ENCODE data around the gene KCNRG. TPM values are rescaled to one million over a fixed set of nuclear protein-coding genes. Genes with fewer than 3 reads are reported as not detected.

Gene KCNRG
- total RNA-seq, 4 donors from 2014 or later: 0.56 to 1.0 (median 0.89) TPM

DNA sequence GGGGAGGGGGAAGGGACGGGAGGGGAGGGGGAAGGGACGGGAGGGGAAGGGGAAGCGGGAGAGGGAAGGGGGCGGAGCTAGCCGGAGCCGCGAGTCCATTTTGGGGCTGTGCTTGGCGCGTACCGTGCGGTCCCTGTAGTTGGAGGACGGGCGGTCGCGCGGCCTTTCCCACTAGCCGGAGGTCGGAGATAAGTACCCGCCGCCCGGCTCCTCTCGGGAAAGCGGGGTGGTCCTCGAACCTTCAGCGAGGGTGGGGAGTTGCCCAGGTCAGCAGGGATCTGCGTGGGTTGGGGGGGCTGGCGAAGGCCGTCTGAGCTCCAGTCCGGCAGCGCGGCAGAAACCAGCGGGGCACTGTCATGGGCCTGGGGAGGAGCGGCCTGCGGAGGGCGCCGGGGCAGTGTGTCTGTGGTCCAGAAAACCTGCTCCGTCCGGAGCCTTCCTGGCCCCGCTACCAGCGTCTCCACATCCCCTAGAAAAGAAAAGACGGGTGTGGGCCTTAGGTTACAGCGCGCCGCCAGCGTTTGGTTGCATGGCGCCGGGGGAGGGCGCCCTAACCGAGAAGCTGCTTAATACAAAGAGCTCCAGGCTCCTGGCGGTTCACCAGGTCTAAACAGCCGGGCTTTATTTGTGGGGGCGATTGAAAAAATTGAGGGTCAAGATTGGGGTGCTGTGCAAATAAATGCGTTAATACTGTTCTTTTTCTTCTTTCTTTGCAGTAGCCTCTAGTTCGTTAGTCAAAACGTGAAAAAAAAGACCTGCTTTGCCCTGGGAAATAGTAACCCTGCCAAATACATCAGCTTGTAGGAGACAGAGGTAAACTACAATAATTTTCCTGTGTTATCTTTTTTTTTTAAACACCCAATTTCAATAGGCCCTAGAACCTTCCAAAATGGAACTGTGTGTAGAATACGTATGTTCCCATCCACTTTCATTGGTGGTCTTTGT is 18.0 kb upstream of the KCNRG start, which contains the start of gene TRIM13:
Gene TRIM13 (plus strand): TSS at position 92 of the 945 bp plus-strand sequence. CDS start 14,899 bp downstream, outside the sequence.
- peak; percentile 72 for DNase-seq (ENCODE audit: low spot score)
- ATAC-seq (ENCODE audit: low FRiP score): peak; percentile 89
- TF ChIP-seq, protein P1, sequence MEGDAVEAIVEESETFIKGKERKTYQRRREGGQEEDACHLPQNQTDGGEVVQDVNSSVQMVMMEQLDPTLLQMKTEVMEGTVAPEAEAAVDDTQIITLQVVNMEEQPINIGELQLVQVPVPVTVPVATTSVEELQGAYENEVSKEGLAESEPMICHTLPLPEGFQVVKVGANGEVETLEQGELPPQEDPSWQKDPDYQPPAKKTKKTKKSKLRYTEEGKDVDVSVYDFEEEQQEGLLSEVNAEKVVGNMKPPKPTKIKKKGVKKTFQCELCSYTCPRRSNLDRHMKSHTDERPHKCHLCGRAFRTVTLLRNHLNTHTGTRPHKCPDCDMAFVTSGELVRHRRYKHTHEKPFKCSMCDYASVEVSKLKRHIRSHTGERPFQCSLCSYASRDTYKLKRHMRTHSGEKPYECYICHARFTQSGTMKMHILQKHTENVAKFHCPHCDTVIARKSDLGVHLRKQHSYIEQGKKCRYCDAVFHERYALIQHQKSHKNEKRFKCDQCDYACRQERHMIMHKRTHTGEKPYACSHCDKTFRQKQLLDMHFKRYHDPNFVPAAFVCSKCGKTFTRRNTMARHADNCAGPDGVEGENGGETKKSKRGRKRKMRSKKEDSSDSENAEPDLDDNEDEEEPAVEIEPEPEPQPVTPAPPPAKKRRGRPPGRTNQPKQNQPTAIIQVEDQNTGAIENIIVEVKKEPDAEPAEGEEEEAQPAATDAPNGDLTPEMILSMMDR (IDR thresholded peaks at IDR 0.05): no peak

DNA sequence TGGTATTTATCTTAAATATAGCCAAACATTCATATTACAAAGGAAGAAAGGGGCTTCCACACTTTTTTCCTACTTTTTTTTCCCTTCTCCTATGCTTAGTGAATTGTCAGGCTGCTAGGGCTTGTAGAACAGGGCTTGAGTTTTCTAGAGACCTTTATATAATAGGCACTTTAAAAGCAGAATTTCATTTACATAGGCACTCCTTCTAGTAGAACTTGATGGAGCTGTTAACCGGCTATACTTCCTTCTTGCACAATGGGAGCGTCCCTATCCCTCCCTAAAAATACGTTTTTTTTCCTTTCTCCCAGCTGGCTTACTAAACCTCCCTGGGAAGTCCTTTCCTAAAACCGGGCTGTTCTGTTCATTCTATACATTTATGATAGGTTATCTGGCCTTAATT is 17.3 kb upstream of the KCNRG start:
- ATAC-seq (ENCODE audit: low FRiP score) (no peak), DNase-seq (ENCODE audit: low spot score) (no peak)
- TF ChIP-seq, protein P1 (IDR thresholded peaks at IDR 0.05): no peak

DNA sequence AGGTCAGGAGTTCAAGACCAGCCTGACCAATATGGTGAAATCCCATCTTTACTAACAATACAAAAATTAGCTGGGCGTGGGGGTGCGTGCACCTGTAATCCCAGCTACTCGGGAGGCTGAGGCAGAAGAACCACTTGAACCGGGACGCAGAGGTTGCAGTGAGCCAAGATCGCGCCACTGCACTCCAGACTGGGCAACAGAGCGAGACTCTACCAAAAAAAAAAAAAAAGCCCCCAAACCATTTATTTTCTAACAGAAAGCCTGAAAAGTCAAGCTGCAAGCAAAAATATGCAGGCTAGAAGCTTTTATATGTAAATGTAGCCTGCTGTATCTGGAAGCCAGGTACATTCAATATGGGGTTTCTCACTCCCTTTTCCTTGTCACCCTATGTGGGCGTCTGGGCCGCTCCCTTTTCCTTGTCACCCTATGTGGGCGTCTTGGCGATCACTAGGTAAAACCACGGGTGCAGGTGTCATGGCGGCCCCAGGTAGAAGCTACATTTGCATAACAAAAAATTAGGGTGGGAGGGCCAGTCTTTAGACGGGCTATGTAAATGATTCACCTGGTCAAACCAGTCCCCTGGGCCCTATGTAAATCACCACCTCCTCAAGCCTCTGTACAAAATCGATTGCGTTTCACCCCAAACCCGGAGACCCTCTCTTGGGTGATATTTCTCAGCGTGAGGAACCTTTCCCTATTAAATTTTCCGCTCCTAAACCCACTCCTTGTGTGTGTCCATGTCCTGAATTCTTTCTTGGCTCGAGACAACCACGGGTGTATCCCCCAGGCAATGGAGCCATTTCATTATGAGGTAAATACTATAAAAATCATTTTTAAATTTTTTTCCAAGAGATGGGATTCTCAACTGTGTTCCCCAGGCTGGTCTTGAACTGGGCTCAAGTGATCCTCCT is 16.3 kb upstream of the KCNRG start:
- ATAC-seq (ENCODE audit: low FRiP score) (no peak), DNase-seq (ENCODE audit: low spot score) (no peak)
- TF ChIP-seq, protein P1 (IDR thresholded peaks at IDR 0.05): no peak

DNA sequence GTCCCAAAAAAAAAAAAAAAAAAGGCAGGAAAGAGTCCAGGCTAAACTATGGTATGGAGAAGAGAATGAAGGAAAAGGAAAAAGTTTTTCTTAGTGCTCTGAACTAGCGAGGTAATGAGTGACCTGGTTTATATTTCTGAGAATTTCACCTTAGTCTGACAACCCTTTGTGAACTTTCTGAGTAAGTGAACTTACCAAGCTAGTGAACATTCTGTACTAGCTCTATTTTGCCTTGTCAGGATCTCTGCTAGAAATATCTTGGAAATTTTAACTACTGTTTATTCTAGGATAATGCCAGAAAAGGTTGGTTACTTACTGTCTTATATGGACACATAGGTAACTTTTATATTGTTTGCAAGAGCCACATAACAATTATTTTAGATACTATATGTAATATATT is 14.0 kb upstream of the KCNRG start:
- TF ChIP-seq, protein P1 (IDR thresholded peaks at IDR 0.05): no peak
- ATAC-seq (ENCODE audit: low FRiP score) (no peak), DNase-seq (ENCODE audit: low spot score) (no peak)

DNA sequence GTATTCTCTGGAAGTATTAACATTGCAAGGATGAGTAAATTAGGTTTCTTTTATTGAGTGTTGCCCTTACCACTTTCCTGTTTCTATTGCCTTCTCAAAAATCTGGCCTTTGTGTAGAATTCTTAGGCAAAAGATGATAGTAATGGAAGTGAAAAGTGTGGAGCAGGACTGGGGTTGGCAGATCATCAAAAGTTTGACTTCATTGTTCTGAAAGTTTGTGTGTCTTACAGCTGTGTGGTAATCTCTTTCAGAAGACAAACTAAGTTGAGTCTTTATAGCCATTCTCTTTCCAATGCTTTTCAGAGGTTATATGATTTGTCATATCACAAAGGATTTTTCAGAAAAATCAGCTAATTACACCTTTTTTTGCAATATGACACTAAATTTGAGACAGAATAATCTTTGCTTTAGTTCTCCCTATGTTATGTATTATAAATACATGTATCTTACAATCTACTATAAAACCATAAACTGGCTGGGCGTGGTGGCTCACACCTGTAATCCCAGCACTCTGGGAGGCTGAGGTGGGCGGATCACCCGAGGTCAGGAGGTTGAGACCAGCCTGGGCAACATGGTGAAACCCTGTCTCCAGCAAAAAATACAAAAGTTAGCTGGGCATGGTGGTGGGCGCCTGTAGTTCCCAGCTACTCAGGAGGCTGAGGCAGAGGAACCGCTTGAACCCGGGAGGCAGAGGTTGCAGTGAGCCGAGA is 8.7 kb upstream of the KCNRG start:
- no peak for ATAC-seq (ENCODE audit: low FRiP score)
- DNase-seq (ENCODE audit: low spot score): no peak
- TF ChIP-seq, protein P1 (IDR thresholded peaks at IDR 0.05): no peak

DNA sequence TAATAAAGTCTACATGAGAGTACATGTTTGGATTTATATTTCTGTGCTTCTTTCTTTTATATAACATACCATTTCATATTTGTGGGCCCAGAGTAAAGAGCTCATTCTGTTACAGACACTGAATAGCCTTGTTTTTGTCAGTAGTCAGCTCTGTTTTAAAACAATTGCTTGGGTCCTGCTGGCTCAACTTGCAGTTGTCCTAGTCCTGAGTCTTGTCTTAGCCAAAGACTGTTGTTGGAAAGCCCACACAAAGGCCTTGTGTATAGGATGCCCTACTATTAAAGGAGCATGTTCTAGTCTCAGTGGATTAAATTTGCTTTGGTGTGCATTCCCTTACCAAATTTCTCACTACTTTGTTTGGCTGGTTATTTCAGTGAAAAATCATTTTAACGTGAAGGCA is 3.8 kb upstream of the KCNRG start:
- no peak for ATAC-seq (ENCODE audit: low FRiP score)
- TF ChIP-seq, protein P1 (IDR thresholded peaks at IDR 0.05): no peak
- no peak for DNase-seq (ENCODE audit: low spot score)
